Right cardiac atrium (tissue), 5 donors: Measurements from ENCODE around the gene FAM107B. TPM values are rescaled to one million over a fixed set of nuclear protein-coding genes. Genes with fewer than 3 reads are reported as not detected.

Source experiments
- ATAC-seq, 2 donors: fragments of 200-7000 bp; cut with Tn5 transposase; one replicate each; pipeline versions ENCODE4 v1.8.0 to v1.9.1; 2020; ENCODE audit warnings: moderate library complexity in 2 of 2, mild to moderate bottlenecking in 1 of 2
- DNase-seq, 3 donors: peaks; one replicate each; pipeline ENCODE4 v3.0.0-alpha.2; 2020
- H3K27ac ChIP-seq: one replicate; pipeline ENCODE4 v1.5.1; 2013; ENCODE audit warnings: mild to moderate bottlenecking, low read length, control low read depth, moderate library complexity
- H3K27me3 ChIP-seq: one replicate; pipeline ENCODE4 v1.6.1; 2013; ENCODE audit not compliant: control insufficient read depth, insufficient read depth
- H3K4me1 ChIP-seq: one replicate; pipeline ENCODE4 v1.6.1; 2013; ENCODE audit warnings: low read length; ENCODE audit not compliant: control insufficient read depth, insufficient read depth
- H3K4me3 ChIP-seq: one replicate; pipeline ENCODE4 v1.5.1; 2013; ENCODE audit warnings: low read length, control low read depth
- H3K9me3 ChIP-seq: one replicate; pipeline ENCODE4 v1.6.1; 2013; ENCODE audit warnings: low read length; ENCODE audit not compliant: control insufficient read depth
- WGBS: extraction: QIAGEN DNeasy Blood & Tissue Kit; methylation state at CpG from one replicate; pipeline ENCODE4 v1.1.7; 2013; 5-methylcytosine and 5-hydroxymethylcytosine counted together
- intact Hi-C, 4 donors: fragments of 100-400 bp; cut with DNase I; formaldehyde crosslinking; loops; one replicate each; pipeline versions ENCODE4 v1.11.0 to v1.14.0; 2022 to 2023
- polyA plus RNA-seq: library from polyadenylated mRNA; stranded (reverse); fragments of 200-250 nt; gene quantifications from one replicate; pipeline ENCODE4 v1.2.3, GENCODE V29; 2013
- total RNA-seq, 4 donors: library from RNA; stranded (reverse); fragmentation: NEBNext Ultra II Directional; extraction: Animal tissue kit (Norgen Biotek cat#: 25700); gene quantifications; one replicate each; pipeline ENCODE4 v1.2.1, GENCODE V29; 2021
- donor health status: healthy with polysubstance abuse.
- donor health status: DM: no; HTN: yes; CAD: no.
- donor health status: DM: no; HTN: no; CAD: no.
- donor health status: DM: no; HTN: yes; CAD: no; lungs with severe emphysema.
- donor health status: DM: yes; HTN: yes; CAD: no.

The FAM107B gene
- total and polyA plus RNA-seq, 5 donors, result 4.3 to 18.7 (median 8.0) TPM

DNA sequence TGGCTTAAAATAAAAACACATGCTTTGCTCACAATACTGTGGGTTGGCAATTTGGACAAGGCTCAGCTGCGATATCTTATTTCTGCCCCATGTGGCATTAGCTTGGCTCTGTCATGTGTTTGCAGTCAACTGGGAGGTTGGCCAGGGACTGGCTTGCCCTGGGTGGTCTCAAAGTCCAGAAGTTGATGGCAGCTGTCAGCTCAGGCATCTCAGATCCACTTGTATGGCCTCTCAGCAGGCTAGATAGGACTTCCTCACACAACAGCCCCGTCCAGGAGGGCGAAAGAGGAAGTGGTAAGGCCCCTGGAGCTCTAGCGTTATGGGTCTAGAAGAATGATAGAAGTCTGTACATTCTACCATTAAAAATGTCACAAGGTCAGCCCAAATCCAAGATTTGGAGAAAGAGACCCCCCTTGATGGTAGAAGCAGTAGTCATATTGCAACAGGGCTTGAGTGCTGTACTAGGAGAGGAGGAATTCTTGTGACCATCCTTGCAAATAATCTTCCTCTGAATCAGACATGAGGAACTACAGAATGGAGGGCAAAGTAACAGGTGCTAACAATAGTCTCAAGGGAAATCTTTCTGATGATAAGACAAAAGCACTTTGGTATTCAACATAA, 166.2 kb downstream of the FAM107B start:
- DNase-seq (no peak), ATAC-seq (no peak)
- no peak overlapping the region for H3K27ac ChIP-seq
- peaks cover under 1% of the 10 kb centered on the region for H3K4me1 ChIP-seq
- no peaks in the 10 kb centered on the region for H3K27me3 ChIP-seq
- intact Hi-C loops, result no loop called here
- 78% methylated on average over 4 of the region's 4 CpGs for WGBS
- no peaks in the 10 kb centered on the region for H3K9me3 ChIP-seq
- H3K4me3 ChIP-seq, result no peak overlapping the region

DNA sequence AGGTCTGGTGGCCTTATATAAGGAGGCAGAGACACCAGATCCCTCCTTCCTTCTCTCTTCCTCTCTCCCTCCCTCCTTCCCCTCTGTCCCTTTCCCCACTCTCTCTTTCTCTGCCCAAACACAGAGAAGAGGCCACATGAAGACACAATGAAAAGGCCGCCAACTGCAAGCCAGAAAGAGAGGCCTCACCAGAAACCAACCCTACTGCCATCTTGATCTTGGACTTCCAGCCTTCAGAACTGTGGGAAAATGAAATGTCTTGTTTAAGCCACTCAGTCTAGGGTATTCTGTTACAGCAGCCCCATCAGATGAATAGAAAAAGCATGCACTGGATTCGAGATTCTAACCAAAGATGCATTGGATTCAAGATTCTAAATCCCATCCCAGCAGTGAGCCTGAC, 168.1 kb downstream of the FAM107B start:
- WGBS, result 96% methylated on average over 2 of the region's 2 CpGs
- H3K27me3 ChIP-seq, result no peaks in the 10 kb centered on the region
- ATAC-seq (no peak), DNase-seq (no peak)
- intact Hi-C loops, result no loop called here
- H3K27ac ChIP-seq, result no peak overlapping the region
- H3K9me3 ChIP-seq, result no peaks in the 10 kb centered on the region
- H3K4me3 ChIP-seq, result no peak overlapping the region
- peaks cover 3% of the 10 kb centered on the region for H3K4me1 ChIP-seq

DNA sequence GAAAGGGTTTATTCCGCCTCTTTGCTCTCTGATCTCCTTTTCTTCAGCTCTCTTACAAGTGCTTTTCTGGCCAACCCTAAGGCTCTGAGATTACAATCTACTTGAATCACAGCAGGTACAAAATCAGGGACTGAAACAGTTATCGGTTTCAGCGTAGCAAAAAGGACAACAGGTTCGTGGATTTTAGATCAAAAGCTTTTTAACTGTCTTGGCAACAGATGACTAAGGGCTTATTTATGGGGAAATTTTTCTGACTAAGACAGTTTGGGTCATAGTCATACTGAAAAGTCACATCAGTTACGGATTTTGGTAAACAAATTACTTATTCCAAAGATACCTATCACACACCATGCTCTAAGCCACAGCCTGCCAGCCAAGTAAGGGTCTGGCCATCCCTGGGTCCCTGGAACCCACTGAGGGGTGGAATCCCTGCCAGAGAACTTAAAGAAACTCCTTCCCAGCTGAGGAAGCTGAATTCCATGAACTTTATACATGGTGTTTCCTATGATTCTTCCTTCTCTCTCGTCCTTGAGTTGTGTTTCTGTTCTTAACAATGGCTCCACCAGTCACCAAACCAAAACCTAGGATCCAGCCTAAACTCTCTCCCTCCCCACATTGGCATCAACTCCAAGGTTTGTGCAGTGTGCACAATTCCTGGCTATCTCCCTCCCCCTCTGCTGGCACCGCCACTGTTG, 169.3 kb downstream of the FAM107B start:
- Histone ChIP-seq H3K27me3 (no peaks in the 10 kb centered on the region), H3K4me1 (peaks cover 3% of the 10 kb centered on the region), H3K9me3 (no peaks in the 10 kb centered on the region), H3K27ac (no peak overlapping the region), H3K4me3 (peak overlapping the region; percentile 99)
- WGBS, result 55% methylated on average over 7 of the region's 7 CpGs
- ATAC-seq (no peak), DNase-seq (no peak)
- intact Hi-C loops, result no loop called here

DNA sequence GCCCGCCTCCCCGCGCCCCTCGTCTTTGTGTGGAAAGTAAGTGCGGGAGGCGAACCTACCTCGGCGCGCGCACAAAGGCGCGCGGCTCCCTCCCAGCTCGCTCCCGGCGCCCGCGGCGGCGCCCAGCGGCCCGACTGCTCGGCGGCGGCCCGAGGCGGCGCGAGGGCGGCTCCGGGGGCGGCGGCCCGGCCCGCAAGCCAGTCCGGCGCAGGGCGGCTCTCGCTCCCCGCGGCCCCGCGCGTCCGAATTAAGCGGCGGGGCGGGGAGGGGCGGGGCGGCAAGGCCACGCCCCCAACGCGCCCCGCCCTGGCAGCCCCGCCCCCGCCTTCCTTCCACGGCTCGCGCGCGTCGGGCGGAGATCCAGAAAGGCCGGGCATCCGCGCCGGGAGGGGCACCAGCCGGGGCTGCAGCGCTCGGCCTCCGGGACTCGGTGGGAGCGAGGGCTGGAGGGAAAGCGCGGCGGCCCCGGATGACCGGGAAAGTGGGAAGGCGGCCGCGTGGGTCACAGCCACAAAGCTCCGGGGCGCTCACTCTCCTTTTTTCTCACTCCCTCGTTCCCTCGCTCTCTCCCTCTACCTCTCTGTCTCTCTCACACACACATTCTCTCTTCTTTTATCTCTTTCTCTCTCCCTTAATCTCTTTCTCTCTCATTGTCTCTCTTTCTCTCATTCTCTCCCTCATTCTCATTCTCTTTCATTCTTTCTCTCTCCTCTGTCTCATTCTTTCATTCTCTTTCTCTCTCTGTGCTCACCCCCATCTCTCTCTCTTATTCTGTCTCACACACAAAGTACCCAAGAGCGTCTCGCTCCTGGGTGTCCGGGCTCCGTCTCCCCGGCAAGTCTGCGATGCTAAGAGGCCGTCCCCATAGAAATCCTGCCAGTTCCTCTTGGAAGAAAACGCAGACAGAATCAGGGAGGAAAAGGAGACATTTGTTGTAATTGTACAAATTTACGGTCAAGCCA, 170.2 kb downstream of the FAM107B start:
- intact Hi-C loops, result no loop called here
- DNase-seq (peak; percentile 83 to 95 (median 95)), ATAC-seq (peak; percentile 95 to 97)
- under 1% methylated on average over 94 of the region's 94 CpGs for WGBS
- no peaks in the 10 kb centered on the region for H3K9me3 ChIP-seq
- H3K4me3 ChIP-seq, result peak overlapping the region; percentile 99
- peak overlapping the region; percentile 56 for H3K27ac ChIP-seq
- H3K4me1 ChIP-seq, result peaks cover 3% of the 10 kb centered on the region
- H3K27me3 ChIP-seq, result no peaks in the 10 kb centered on the region

DNA sequence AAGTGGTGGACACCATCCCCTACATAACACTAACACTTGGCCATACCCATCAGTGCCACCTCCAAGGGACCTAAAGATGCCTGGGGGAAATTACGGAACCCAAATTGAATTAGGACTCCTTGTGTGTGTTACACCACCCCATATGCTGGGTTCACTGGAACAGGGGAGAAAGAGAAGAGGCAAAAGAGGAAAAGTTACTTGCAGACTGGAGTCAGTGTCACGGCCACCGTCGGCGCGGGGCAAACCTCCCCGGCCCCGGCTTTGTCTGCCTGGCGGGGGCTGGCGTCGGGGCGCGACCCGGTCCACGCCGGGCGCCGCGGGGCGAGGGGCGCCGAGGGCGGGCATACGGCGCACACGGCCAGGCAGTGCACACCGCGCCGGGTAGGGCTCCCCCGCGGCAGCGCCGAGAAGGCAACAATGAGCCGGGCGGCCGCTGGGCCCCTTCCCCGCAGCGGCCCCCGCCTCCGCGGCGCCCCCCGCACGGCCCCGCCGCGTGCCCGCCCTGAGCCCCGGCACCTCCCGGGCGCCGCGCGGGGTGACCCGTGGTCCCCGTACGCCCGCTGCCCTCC, 171.1 kb downstream of the FAM107B start:
- Histone ChIP-seq H3K27me3 (no peaks in the 10 kb centered on the region), H3K9me3 (no peaks in the 10 kb centered on the region), H3K27ac (no peak overlapping the region), H3K4me1 (peaks cover 3% of the 10 kb centered on the region), H3K4me3 (peak overlapping the region; percentile 99)
- intact Hi-C loops, result no loop called here
- ATAC-seq (peak; percentile 3 to 12), DNase-seq (peak in 1 of 3 donors; percentile 59)
- WGBS, result under 1% methylated on average over 57 of the region's 58 CpGs

DNA sequence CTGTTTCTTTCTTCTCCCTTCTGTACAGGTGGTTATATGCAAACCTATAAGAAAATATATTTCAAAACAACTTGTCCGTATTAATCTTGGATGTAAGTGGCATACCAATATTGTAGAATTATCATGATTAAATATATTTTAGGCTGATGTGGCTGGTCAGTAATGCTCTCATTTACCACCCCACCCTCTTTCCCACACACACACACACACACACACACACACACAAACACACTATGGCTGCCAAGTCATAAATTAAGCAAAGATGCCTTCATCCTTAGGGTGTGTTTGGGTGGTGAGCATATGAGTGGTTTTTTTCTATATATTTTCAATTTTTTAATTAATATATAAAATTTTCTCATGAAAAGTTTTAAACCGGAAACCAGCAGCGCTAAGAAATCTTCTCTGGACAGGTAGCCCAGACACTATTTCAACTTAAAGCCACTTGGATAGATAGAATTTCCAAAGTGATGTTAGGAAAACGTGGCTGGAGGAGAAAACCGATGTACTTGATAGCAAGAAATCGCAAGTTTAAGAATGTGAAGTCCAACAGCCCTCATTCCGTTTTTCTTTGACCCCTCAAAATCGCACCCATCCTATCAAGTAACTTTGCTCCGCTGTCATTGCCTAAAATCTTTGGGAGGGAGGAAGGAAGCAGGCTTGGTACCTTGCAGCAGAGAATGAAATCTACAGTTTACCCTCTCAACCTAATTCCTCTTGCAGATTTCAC, 171.7 kb downstream of the FAM107B start:
- no peak overlapping the region for H3K27ac ChIP-seq
- H3K27me3 ChIP-seq, result no peaks in the 10 kb centered on the region
- ATAC-seq (no peak), DNase-seq (no peak)
- intact Hi-C loops, result no loop called here
- H3K9me3 ChIP-seq, result no peaks in the 10 kb centered on the region
- H3K4me1 ChIP-seq, result peaks cover 3% of the 10 kb centered on the region
- H3K4me3 ChIP-seq, result peak overlapping the region; percentile 99
- 34% methylated on average over 9 of the region's 9 CpGs for WGBS

DNA sequence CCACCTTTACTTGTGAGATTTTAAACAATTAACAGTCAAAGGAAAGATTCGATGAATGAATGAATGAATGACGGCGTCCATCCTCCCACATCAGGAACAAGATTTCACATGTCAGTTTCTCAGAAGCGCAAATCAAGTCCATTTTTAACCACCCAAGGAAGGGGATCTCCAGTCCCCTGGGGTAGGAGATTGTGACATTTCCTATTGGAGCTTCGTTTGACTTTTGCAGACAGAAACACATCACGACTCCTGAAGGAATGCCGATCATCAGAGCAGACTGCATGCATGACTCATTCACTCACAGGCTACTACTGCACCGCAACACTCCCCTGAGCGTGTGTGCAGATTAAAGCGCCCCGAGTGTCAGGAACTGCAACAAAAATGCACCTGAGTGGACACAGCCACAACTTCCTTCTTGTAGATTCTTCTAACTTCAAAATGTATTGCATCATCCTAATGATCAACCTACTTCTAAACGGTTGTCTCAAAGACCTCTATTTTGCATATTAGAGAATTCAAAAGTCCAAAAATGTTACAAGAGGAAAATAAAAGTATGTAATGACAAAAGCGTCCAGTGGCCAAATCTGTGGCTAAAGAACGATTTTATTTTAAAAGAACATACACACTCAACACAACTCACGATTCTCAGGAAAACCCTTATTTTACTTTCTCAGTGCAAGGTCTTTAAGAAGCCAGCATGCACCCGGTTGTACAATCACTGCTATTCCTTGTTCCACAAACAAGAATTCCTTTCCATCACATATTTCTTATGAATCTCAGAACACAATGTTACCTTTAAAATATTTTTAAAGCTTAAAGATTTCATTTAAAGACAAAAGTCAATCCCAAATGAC, 172.6 kb downstream of the FAM107B start:
- intact Hi-C loops, result no loop called here
- no peak overlapping the region for H3K27ac ChIP-seq
- no peaks in the 10 kb centered on the region for H3K27me3 ChIP-seq
- H3K4me1 ChIP-seq, result peaks cover 3% of the 10 kb centered on the region
- DNase-seq, result no peak
- no peaks in the 10 kb centered on the region for H3K9me3 ChIP-seq
- no peak overlapping the region for H3K4me3 ChIP-seq
- ATAC-seq, result peak in 1 of 2 donors; percentile 44
- WGBS, result 47% methylated on average over 16 of the region's 16 CpGs

DNA sequence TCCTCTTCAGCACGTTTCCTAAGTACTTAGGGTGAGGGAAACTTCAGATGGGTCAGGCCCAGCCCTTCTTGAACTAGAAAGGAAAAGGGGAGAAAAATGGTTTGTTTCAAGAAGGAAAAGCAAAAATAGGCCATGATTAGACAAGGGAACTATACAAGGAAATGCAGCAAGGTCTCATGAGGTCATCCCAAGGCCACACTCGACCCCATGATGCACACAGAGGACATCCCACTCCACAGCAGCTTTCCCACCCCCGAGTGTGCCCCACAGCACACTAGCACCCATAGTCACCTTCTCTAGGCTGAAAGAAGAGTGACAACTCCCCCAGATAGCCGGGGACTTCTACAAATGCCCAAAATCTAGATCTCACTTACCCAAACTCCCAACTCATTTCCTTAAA, 173.4 kb downstream of the FAM107B start:
- no peak overlapping the region for H3K27ac ChIP-seq
- no peaks in the 10 kb centered on the region for H3K27me3 ChIP-seq
- WGBS, result 65% methylated on average over 4 of the region's 4 CpGs
- DNase-seq, result no peak
- intact Hi-C loops, result no loop called here
- no peak overlapping the region for H3K4me3 ChIP-seq
- ATAC-seq, result no peak
- no peaks in the 10 kb centered on the region for H3K9me3 ChIP-seq
- peaks cover 3% of the 10 kb centered on the region for H3K4me1 ChIP-seq

DNA sequence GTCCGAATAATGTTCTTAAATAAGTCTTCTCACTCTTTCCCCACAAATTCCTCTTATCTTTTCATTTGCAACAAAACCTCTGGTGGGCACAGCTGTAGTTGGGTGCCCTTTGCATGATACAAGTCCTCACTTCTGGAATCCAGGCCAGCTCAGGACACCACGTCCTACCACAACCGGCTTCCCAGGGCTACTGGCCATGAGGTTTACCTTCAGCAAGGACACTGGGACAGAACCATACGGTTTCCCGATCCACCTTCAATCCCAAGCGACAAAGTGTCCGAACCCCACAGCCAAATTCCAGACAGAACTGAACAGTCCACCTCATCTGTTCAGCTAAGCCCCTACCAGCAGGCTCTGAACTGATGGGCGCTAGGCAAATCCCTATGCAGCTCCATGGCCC, 174.6 kb downstream of the FAM107B start:
- 97% methylated on average over 8 of the region's 8 CpGs for WGBS
- H3K4me3 ChIP-seq, result no peak overlapping the region
- DNase-seq (no peak), ATAC-seq (no peak)
- intact Hi-C loops, result no loop called here
- peaks cover 3% of the 10 kb centered on the region for H3K4me1 ChIP-seq
- no peaks in the 10 kb centered on the region for H3K27me3 ChIP-seq
- H3K9me3 ChIP-seq, result no peaks in the 10 kb centered on the region
- H3K27ac ChIP-seq, result no peak overlapping the region
